Heart left ventricle (tissue), 13 donors: ENCODE measurements around the gene IL17REL.

Experiments
- POLR2A ChIP-seq, 2 donors: fragments of 450-650 bp; IDR thresholded peaks; one replicate each; pipeline ENCODE4 v1.6.1; 2017; ENCODE audit warnings: antibody characterized with exemption in 2 of 2, mild to moderate bottlenecking in 2 of 2, moderate library complexity in 2 of 2
- TF ChIP-seq, protein P1 (sequence below), 12 donors: fragments of 200-600 bp; sonication (generic) in 4 of 12; IDR thresholded peaks; one replicate each; pipeline versions ENCODE4 v1.5.0 to v1.8.0; 2018 to 2022; ENCODE audit warnings: antibody characterized with exemption in 12 of 12, mild to moderate bottlenecking in 5 of 12
- donor health status: ischemic (EF 13 %, LVEDD 7.1; RV severe dilation, severe dysfunction).
- donor health status: DM: no; HTN: yes; CAD: no.
- donor health status: DM: no; HTN: no; CAD: no.
- donor health status: ischemic (EF 25% LVEDD 6.9; RV normal size, moderate dysfunction).
- donor health status: ischemic (EF 25% LVEDD 5.7; RV mildly dilated, moderate dysfunction).
- donor health status: ischemic (EF 35%, LVEDD 5.7; RV mildly dilated, moderate dysfunction).
- donor health status: nonischemic (EF 11% LVEDD 7.7; RV severe dilation, severe dysfunction).
- donor health status: DM: yes; HTN: yes; CAD: no.
- donor health status: PGD.
- donor health status: ischemic (EF 29% LVEDD 5.4; RV normal size, mild dysfunction).
- donor health status: nonischemic (EF 23%, LVEDD 6.1; RV moderate dilation, normal function).

- TF ChIP-seq, protein P1, sequence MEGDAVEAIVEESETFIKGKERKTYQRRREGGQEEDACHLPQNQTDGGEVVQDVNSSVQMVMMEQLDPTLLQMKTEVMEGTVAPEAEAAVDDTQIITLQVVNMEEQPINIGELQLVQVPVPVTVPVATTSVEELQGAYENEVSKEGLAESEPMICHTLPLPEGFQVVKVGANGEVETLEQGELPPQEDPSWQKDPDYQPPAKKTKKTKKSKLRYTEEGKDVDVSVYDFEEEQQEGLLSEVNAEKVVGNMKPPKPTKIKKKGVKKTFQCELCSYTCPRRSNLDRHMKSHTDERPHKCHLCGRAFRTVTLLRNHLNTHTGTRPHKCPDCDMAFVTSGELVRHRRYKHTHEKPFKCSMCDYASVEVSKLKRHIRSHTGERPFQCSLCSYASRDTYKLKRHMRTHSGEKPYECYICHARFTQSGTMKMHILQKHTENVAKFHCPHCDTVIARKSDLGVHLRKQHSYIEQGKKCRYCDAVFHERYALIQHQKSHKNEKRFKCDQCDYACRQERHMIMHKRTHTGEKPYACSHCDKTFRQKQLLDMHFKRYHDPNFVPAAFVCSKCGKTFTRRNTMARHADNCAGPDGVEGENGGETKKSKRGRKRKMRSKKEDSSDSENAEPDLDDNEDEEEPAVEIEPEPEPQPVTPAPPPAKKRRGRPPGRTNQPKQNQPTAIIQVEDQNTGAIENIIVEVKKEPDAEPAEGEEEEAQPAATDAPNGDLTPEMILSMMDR (IDR thresholded peaks at IDR 0.05) = no peak
- no peak for TF ChIP-seq POLR2A (IDR thresholded peaks at IDR 0.05)
Observed at GRCh38 chr22:50001388-50002231, 11.0 kb downstream of the IL17REL start.
